Effector CD4-positive, alpha-beta T cell (primary cell): ENCODE data around the gene SYTL3.
A peak's percentile ranks its signal among the peaks of the same experiment; 100 is the strongest.
"Not testable (repeated sequence)": the region's sequence is repeated elsewhere in the genome, so short reads cannot be mapped to it uniquely, and the experiment has no call there.

Experiments
- DNase-seq: peaks from one replicate; pipeline ENCODE4 v3.0.0-alpha.2; 2020

SYTL3 gene

GRCh38 chr6:158776737-158777136, 126.9 kb downstream of the SYTL3 start:
- no peak for DNase-seq

GRCh38 chr6:158777510-158777909, 127.7 kb downstream of the SYTL3 start:
- DNase-seq: no peak

GRCh38 chr6:158778005-158778527, 128.2 kb downstream of the SYTL3 start:
- DNase-seq: no peak

- DNase-seq: no peak
These were observed 130.5 kb downstream of the SYTL3 start for GRCh38 chr6:158780246-158780884.

- no peak for DNase-seq
These were observed 131.3 kb downstream of the SYTL3 start for GRCh38 chr6:158780988-158781691.

DNA sequence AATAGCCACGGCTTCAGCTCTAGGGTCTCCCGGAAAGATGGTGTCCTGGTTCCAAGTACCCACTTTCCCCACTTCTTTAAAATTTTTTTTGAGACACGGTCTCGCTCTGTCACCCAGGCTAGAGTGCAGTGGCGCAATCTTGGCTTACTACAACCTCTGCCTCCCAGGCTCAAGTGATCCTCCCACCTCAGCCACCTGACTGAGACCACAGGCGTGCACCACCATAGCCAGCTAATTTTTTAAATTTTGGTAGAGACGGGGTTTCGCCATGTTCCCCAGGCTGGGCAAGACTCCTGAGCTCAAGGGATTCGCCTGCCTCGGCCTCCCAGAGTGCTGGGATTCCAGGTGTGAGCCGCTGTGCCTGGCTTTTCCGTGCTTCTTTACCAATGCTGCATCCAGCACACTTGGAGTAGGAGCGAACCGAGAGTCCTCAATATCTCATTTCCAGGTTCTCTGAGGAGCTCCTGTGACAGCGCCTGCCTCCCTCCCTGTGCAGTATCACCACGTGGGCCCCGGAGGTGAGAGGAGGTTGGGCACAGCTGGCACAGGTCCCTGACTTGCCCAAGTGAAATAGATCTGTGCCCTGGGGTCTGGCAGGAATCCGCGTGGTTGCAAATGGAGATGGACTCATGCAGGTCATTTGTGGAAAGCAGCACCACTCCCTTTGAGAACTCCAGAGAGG, 132.0 kb downstream of the SYTL3 start:
- DNase-seq: no peak

DNA sequence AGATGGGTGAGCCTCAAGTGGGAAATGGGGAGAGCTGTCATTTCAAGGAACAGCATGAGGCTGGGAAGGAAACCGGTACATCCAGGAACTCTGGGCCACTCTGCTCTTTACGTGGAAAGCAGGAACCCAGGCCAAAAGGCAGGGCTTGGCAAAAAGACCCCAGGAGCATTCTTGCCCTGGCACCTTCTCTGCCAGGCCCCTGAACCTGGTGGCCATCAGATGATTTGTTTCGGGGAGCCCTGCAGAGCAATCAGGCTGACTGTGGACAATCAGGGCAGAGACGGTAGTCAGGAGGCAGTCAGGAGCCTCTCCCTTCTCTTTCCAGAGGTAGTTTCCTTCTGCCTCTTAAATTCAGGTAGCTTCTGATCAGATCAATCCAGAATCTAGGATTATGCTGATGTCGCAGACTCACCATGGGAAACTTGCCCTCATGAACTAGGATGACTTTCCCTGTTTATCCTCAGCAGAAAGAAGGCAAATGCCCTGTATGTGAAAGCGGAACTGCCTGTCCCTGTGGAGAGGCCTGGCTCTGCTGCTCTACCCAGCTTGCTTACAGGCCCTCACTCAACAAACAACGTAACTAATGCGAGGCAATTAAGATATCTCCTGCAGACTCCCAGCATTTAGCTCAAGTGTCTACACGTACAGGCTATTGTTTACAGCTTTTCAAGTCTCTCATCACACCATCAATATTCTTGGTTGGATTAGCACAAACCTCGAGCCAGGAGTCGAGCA, 132.7 kb downstream of the SYTL3 start:
- DNase-seq: no peak

DNA sequence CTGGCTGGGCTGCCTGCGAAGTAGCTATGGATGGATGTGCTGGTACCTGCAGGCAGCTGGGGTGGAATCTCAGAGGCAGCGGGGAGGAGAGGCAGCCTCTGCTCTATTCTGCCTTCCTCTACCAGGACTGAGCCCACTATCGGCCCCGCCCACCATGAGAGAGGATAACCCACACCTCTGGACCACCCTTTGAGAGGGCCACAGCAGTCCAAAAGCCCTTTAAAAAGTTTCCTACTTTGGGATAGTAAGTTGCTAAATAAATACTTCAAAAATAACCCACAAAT, 133.3 kb downstream of the SYTL3 start:
- DNase-seq: no peak

DNA sequence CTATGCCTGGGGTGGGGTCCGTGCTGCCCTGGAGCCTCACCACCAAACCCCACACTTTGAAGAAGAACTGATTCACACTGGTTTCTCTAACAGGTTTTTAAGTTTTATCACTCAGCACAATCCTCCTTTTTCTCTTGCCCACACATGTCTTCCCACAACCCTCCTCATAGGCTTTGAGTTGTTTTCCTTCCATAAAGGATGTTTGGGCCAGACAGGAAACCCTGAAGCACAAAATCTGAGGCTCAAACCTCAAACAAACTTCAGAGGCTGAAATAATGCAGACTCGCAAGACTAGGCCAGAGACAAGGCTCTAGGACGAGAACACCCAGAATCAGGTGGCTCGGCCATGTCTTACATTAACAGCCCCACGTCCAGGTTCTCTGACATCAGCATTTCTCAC, 134.0 kb downstream of the SYTL3 start:
- DNase-seq: no peak

DNA sequence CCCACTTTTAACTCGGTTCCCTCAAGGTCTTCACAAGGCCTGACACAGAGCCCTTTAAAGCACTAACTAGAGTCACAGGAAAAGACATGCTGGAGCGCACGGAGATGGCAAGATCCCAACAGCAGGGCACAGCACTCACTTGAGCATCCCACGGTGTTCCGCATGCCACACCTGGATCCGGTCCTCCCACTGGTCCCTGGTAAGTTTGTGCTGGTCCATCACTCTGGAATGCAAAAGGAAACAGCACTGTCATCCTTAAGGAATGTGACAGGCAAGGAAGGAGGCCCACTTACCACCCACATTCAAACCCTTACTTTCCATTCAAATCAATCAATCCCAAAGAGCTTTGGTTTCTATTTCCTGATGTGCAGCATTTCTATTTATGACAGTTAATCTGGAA, 134.7 kb downstream of the SYTL3 start:
- DNase-seq: no peak

- no peak for DNase-seq
These were observed 135.2 kb downstream of the SYTL3 start for GRCh38 chr6:158785036-158785435.

DNA sequence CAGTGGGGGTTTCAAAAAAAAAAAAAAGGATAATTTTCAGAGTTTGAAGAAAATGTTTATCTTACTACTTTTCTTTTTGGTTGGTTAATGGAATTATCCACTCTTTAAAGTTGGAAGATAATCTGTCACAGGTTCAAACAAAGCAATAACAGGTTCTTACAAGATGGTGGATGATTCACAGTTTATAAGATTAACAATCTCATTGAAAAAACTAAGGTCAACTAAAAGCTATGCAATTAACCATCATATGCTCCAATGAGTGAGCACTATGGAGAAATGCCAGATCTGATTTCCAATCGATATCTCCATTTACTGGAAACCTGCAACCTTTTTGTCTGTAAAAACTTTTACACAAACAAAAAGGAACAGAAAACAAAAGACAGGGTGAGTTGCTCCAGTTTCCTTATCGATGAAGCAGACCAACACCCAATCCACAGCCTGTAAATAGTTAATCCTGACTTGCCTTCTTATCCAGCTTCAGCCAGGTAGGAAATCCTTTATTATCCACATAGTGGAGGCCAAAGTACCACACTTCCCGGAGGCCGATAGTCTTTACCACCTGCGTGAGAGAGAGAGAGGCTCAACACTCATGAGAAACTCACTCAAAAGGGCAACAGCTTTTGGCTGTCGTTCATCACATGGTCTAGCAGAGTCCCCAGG, 136.9 kb downstream of the SYTL3 start:
- no peak for DNase-seq

DNA sequence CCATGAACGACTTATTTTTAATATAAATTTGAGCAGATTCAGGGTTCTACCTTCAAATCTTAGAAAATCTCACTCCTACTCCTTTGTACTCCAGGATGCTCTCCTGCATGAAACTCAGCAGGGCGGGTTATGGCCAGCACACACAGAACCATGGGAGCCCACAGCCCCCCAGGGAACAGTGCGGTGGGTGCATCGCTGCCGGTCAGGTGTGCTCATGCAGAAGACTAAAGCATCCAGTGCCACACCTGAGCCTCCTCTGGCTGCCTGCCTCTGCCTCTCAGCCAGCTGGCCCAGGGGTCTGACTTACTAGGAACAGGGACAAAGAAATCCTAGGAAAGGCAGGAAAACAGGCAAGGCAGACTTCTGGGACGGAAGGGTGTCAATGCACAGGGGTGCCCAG, 137.5 kb downstream of the SYTL3 start:
- DNase-seq: no peak

DNA sequence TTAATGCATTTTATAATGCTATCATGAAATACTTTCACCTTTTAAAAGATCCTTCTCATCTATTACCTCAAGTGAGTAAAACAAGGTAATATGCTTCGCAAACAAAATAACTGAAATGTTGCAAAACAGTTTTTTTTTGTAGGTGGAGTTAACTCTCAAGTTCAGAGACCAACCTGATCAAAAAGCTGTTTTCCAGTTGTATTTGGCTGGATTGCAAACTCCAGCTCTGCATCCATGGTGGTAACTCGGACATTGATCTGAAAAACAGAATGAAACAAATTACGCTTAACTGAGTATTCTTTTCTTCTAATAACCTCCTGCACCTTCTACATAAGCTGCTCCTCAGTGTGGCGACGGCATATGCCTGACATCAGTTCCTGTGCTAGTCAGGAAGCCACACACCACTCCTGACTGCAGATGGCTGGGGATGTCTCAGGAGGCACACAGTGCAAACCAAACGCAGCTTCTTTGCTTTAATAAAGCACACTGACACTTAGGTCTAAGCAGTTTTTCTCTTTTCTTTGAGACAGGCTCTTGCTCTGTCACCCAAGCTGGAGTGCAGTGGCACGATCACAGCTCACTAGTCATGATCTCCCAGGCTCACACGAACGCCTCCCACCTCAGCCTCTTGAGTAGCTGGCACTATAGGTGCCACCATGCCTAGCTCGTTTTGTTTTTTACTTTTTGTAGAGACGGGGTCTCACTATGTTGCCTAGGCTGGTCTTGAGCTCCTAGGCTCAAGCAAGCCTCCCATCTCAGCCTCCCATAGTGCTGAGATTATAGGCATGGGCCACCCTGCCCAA, 139.5 kb downstream of the SYTL3 start:
- peak; percentile 38 for DNase-seq

- no peak for DNase-seq
These were observed 141.5 kb downstream of the SYTL3 start for GRCh38 chr6:158791274-158791855.

DNA sequence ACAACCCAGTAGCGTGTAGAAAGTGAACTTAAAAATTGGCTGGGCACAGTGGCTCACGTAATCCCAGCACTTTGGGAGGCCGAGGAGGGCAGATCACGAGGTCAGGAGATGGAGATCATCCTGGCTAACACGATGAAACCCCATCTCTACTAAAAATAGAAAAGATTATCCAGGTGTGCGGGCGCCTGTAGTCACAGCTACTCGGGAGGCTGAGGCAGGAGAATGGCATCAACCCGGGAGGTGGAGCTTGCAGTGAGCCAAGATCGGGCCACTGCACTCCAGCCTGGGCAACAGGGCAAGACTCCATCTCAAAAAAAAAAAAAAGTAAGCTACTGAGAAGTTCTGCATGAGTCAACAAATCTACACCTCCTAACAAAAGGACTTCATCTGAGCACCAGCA, 142.7 kb downstream of the SYTL3 start:
- DNase-seq: not testable (repeated sequence)

DNA sequence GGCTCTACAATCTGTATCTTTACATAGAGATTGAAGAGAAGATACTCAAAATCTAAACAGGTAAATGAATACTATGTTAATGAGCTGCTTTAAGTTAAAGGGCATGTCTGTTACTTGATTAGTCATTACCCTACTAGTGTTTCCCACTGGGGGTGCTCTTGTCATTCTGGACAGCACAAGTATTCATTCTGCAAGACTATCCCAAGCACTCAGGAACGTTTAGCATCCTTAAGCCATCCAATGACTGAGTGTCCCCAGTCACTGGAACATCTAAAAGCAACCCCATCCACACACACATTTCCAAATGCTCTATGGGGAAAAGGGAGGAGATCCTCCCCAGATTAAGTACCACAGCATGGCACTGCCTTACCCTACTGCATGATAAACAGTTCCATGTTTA, 143.6 kb downstream of the SYTL3 start:
- DNase-seq: no peak

GRCh38 chr6:158795516-158795915, 145.7 kb downstream of the SYTL3 start:
- DNase-seq: no peak

DNA sequence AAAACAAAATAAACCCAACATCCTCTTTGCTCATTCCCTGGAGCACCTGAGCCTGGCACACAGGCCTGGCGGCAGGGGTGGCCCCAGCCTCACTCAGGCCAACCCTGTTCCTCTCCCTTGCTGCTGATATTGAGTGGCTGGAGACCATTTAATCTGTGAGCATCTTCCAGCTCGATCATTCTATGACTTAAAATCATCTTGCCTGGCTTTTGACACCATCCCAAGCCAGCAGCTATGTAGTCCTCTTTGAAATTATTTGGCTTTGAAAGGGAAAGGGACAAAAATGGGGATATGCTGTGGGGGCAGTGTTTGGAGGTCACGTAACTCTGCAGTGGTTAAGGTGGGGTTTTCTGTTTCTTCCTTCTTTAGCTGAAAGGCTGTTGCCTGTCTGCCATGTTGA, 146.5 kb downstream of the SYTL3 start:
- no peak for DNase-seq

GRCh38 chr6:158797331-158798310, 147.8 kb downstream of the SYTL3 start:
- no peak for DNase-seq
